IPS-20b (cell line): ENCODE measurements around the gene ANKS6.

Source experiments
- H3K27ac ChIP-seq: one replicate; pipeline ENCODE4 v1.5.1; 2013; ENCODE audit warnings: low read length
- H3K27me3 ChIP-seq: 2 replicates; pipeline ENCODE4 v1.6.1; 2013; ENCODE audit warnings: mild to moderate bottlenecking, low read length, inconsistent platforms; ENCODE audit not compliant: insufficient read depth
- H3K36me3 ChIP-seq: 2 replicates; pipeline ENCODE4 v1.6.1; 2013; ENCODE audit warnings: low read depth, mild to moderate bottlenecking, inconsistent platforms, low read length, moderate library complexity; ENCODE audit not compliant: insufficient read depth
- H3K4me1 ChIP-seq: 2 replicates; pipeline ENCODE4 v1.6.1; 2013; ENCODE audit warnings: mild to moderate bottlenecking, control low read depth, inconsistent platforms, low read length, moderate library complexity; ENCODE audit not compliant: insufficient read depth
- H3K4me3 ChIP-seq: 2 replicates; pipeline ENCODE4 v1.5.1; 2013; ENCODE audit warnings: mild to moderate bottlenecking, low read length, inconsistent platforms
- H3K9ac ChIP-seq: 2 replicates; pipeline ENCODE4 v1.6.1; 2013; ENCODE audit warnings: low read depth, mild to moderate bottlenecking, inconsistent platforms, low read length, moderate library complexity
- H3K9me3 ChIP-seq: 2 replicates; pipeline ENCODE4 v1.6.1; 2013; ENCODE audit warnings: mild to moderate bottlenecking, low read depth, low read length, inconsistent platforms; ENCODE audit not compliant: insufficient read depth

ANKS6 gene

DNA sequence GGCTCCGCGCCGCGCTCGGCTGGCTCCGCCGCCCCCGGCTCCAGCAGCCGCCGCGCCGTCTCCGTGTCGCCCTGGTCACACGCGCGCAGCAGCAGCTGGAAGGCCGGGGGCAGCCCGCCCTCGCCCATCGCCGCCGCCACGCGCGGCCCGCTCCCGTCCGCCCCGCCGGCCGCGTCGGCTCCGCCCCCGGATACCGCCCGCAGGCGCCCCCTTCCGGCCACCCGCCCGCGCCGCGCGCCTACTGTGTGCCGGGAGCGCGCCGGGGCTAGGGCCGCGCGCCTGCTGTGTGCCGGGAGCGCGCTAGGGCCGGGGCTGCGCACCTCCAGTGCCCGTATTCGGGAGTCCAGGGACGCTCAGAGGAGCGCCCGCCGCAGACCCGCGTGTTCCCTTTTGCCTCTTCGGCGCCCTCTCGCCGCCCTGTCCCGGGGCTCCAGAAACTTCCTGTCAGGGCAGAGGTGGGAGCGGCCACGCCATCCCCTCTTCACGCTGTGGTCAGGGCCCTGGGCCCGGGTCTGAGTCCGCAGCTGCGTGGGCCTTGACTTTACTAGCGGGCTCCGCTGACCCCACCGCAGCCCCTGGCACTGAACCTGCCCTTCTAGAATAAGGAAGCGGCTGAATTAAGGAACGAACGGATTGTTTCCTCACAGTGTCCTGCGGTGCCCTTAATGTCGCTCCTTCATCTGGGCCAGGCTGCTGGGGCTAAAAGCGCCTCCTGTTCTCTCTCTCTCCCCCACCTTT lies at the start of gene ANKS6:
Gene ANKS6 (minus strand): TSS at position 192 of the 738 bp plus-strand sequence. CDS start 64 bp downstream, at position 128.
- Histone ChIP-seq H3K27ac (no peak within 1 kb of the TSS), H3K9ac (peak within 1 kb of the TSS; percentile 70; the same call in 1 of the 2 replicates), H3K27me3 (peaks cover 10% of the 10 kb centered on the region), H3K4me3 (peak within 1 kb of the TSS; percentile 88), H3K9me3 (no peaks in the 10 kb centered on the region), H3K36me3 (no peaks in the 10 kb centered on the region), H3K4me1 (peaks cover 16% of the 10 kb centered on the region; the same call in 1 of the 2 replicates)

DNA sequence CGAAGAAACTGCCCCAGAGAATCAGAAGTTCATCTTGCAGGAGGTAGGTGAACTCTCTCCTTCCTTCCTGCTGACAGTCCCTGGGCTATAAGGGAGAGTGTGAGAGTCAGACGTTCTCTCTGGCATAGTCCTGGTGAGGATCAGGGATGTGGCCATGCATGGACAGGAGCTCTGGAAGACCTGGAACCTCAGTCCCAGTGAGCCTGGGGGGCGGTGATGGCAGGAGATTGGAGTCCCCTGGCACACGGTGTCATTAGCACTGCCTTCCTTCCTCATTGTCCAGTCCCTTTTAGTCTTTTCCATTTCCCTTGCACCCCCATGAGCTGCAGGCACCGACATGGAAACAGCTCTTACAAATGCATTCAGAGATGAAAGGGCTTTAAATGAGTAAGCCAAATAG lies 49.7 kb upstream of the ANKS6 start:
- Histone ChIP-seq H3K27me3 (no peaks in the 10 kb centered on the region), H3K9me3 (no peaks in the 10 kb centered on the region), H3K36me3 (peaks cover 11% of the 10 kb centered on the region; the same call in 1 of the 2 replicates), H3K27ac (no peak overlapping the region), H3K9ac (no peak overlapping the region), H3K4me1 (peaks cover 8% of the 10 kb centered on the region; the same call in 1 of the 2 replicates), H3K4me3 (no peak overlapping the region)

DNA sequence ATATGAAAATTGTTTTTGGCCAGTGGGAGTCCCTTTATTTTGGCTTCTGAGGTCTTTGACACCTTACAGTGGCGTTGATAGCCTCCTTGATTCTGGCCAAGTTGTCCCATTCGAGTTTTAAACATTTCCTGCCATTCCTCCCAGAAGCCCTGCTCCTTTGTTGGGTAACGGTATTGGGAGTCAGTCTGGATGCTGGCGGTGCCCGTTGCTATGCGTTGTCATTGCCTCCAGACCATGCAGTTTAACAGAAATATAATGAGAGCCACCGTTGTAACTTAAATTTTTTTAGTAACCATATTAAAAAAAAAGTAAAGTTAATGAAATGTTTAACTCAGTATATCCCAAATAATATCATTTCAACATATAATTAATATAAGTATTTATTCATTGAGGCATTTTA lies 46.2 kb upstream of the ANKS6 start:
- 0 out of 2 replicates have a peak, but pooled peaks cover 3% of the 10 kb centered on the region for H3K4me1 ChIP-seq
- no peak overlapping the region for H3K27ac ChIP-seq
- H3K9me3 ChIP-seq = no peaks in the 10 kb centered on the region
- H3K9ac ChIP-seq = no peak overlapping the region
- no peak overlapping the region for H3K4me3 ChIP-seq
- peaks cover 31% of the 10 kb centered on the region for H3K36me3 ChIP-seq
- H3K27me3 ChIP-seq = no peaks in the 10 kb centered on the region

DNA sequence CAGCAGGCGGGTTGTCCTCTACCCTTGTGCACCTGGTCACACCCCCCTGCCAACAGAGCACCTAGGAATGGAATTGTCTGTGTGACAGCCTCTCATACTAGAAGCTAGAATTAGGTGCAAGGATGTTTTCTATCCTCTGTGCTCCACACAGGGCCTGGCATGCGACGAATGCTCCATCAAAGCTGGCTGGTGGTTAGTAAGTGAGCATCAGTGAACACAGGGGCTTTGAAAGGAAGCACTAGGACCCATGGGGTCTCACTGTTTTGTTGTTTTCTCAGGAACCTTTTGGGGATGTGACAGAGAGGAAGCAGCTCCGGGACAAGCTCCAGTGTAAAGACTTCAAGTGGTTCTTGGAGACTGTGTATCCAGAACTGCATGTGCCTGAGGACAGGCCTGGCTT lies 43.4 kb upstream of the ANKS6 start:
- Histone ChIP-seq H3K27ac (no peak overlapping the region), H3K4me1 (0 out of 2 replicates have a peak, but pooled peaks cover 3% of the 10 kb centered on the region), H3K27me3 (no peaks in the 10 kb centered on the region), H3K4me3 (no peak overlapping the region), H3K36me3 (peaks cover 27% of the 10 kb centered on the region), H3K9ac (no peak overlapping the region), H3K9me3 (no peaks in the 10 kb centered on the region)

DNA sequence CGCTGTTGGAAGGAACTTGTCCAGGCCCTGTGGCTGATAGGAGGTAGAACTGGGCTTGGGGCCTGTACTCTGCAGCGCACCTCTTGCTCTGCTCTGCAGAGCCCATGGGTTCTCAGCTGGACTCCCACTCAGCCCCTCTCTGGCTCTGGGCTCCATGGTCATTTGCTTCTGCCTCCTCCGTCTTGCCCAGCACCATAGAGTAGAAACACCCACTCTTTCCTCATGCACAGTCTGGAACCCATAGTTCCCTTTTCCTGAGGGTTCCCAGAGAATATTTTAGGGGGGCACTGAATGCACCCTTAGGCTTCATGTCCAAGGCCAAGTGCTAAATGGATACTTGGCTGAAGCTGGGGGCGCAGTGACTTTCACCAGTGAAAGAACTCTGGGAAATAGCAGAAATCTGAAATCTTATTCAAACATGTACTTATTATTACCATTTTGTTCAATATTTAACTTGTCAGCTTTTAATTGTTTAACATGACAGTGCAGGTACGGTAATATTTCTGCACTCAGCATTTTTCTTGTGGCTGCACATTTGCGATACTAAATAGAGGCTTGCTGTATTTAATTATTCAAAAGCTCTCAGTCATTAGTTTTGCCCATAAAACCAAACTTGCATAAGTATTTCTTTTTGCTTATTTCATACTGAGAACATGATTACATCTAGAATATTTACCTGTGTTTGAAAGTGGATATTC lies 42.7 kb upstream of the ANKS6 start:
- Histone ChIP-seq H3K9me3 (no peaks in the 10 kb centered on the region), H3K4me1 (0 out of 2 replicates have a peak, but pooled peaks cover 3% of the 10 kb centered on the region), H3K27me3 (no peaks in the 10 kb centered on the region), H3K36me3 (peaks cover 27% of the 10 kb centered on the region), H3K4me3 (no peak overlapping the region), H3K27ac (no peak overlapping the region), H3K9ac (no peak overlapping the region)

DNA sequence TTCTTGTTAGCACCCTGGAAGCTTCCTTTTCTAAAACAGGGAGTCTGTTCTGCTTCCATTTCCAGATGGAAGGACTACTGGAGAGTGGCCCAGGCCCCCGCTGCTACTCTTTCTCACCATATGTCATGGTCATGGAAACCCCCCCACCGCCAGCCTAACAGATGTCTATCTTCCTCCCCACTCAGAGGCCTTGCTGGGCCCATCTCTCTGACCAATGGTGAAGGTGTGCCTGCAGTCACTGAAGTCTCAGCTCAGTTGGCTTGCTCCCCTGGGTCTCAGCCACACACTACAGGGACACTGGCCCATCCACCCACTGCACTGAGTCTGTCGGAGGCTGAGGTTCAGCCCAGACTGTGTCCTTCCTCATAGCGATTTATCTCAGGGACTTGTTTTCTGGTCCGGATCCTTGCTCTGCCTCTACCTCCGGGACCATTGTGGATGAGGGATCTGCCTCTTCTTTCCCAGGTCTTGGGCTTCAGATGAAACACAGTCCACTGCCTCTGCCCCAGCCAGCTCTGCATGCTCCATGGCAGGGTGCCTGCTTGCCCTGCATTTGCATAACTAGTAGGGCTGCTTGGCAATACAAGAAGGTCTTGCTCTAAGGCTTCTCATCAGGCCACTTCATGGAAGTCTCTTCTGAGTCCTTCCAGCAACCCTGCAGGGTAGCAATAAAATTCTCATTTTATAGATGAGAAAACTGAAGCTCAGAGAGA lies 42.0 kb upstream of the ANKS6 start:
- H3K36me3 ChIP-seq = peaks cover 27% of the 10 kb centered on the region
- H3K27me3 ChIP-seq = no peaks in the 10 kb centered on the region
- H3K4me3 ChIP-seq = no peak overlapping the region
- H3K4me1 ChIP-seq = 0 out of 2 replicates have a peak, but pooled peaks cover 3% of the 10 kb centered on the region
- H3K9me3 ChIP-seq = no peaks in the 10 kb centered on the region
- no peak overlapping the region for H3K9ac ChIP-seq
- no peak overlapping the region for H3K27ac ChIP-seq

DNA sequence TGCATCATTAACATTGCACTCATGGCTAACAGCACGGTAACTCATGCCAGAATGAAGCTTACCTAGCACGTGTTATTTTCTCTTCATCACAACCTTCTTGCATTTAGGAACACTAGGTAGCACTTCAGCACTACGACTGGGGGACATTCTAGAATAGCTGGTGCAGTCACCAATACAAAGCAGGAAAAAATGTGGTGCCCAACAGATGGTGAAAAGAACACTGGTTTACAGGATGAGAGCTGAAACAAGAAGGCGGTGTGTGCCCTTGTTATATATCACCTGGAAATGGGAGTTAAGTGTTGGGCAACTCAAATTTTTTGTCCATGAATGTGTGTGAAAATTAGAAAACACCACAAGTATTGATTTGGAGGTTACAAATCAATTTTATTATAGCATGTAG lies 41.2 kb upstream of the ANKS6 start:
- no peaks in the 10 kb centered on the region for H3K27me3 ChIP-seq
- no peak overlapping the region for H3K4me3 ChIP-seq
- H3K27ac ChIP-seq = no peak overlapping the region
- peaks cover 27% of the 10 kb centered on the region for H3K36me3 ChIP-seq
- H3K4me1 ChIP-seq = 0 out of 2 replicates have a peak, but pooled peaks cover 3% of the 10 kb centered on the region
- no peak overlapping the region for H3K9ac ChIP-seq
- H3K9me3 ChIP-seq = no peaks in the 10 kb centered on the region

DNA sequence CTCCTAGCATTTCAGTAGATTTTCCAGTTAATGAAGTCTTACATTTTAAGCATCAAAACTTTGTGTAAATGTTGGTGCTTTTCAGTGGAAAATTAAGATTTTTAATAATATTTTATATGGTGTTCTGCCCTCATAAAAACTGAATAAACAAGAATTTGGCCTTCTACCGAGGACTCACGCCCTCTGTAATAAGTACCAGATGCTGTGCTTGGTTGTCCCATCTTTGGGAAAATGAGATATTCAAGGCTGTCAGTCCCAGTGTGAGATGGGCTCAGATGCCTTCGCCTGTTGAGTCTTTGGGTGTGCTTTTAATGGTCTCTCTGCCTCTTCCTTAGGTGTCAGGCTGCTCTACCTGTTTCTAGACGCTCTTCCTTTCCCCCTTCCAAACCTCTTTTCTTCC lies 39.9 kb upstream of the ANKS6 start:
- Histone ChIP-seq H3K9me3 (no peaks in the 10 kb centered on the region), H3K27ac (no peak overlapping the region), H3K4me1 (0 out of 2 replicates have a peak, but pooled peaks cover 3% of the 10 kb centered on the region), H3K9ac (no peak overlapping the region), H3K27me3 (no peaks in the 10 kb centered on the region), H3K4me3 (no peak overlapping the region), H3K36me3 (peaks cover 26% of the 10 kb centered on the region)

DNA sequence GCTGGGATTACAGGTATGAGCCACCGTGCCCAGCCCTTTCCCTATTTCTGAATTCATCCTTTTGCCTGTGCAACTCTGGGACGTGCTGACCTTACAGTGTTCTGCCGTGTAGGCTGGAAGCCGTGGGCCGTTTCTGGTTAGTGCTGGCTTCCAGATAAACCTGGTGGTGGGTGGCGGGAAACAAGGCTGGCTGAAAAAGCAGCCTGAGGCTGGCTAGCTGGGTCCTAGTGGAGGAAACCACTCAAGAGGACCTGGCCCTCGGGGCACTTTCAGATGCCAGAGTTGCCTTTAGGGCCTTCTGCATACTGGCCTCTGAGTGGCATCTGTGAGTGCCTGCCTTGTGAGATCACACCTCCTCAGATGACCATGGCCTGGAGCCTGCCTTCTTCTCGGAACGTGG lies 38.0 kb upstream of the ANKS6 start:
- H3K27ac ChIP-seq = no peak overlapping the region
- no peak overlapping the region for H3K9ac ChIP-seq
- H3K9me3 ChIP-seq = no peaks in the 10 kb centered on the region
- H3K4me3 ChIP-seq = no peak overlapping the region
- H3K4me1 ChIP-seq = 0 out of 2 replicates have a peak, but pooled peaks cover 3% of the 10 kb centered on the region
- peaks cover 19% of the 10 kb centered on the region for H3K36me3 ChIP-seq
- no peaks in the 10 kb centered on the region for H3K27me3 ChIP-seq

DNA sequence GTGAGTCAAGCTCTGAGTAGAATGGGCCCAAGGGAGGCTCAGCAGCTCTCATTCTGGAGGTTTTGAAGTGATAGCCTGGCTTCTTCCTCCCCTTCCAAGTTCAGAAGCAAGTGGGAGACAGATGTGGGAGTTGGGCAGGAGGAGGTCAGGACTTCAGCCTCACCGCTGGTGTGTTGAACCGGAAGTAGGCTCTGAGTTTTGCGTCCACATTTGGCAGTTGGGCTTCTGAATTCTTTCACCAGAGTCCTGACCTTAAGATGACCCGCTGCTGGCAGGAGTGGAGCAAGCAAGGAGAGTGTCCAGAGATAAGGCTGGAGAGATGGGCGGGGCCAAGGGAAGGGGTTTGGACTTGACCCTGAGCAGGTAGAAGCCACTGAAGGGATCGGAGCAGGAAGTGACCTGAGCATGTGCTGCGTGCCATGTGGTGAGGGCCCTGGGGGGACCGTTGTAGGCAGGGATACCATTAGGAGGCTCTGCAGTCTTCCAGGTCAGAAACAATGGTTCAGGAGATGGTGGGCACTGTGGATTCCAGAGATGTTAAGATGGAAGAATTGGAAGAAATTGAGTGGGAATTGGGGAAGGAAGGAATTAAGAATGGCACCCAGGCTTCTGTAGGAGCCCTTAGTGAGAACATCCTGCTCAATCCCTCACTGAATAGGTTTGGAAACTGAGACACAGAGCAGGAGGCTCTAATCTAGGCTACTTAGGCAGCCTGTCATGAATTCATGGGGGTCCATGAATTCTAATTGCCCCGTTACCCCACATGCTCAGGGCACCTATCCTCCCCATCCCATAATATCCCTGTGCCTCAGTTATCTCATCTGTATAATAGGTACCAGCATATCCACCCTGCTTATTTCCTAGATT lies 37.0 kb upstream of the ANKS6 start:
- no peak overlapping the region for H3K27ac ChIP-seq
- H3K9me3 ChIP-seq = no peaks in the 10 kb centered on the region
- H3K27me3 ChIP-seq = no peaks in the 10 kb centered on the region
- no peak overlapping the region for H3K4me3 ChIP-seq
- H3K36me3 ChIP-seq = peaks cover 10% of the 10 kb centered on the region
- no peak overlapping the region for H3K9ac ChIP-seq
- 0 out of 2 replicates have a peak, but pooled peaks cover 1% of the 10 kb centered on the region for H3K4me1 ChIP-seq

DNA sequence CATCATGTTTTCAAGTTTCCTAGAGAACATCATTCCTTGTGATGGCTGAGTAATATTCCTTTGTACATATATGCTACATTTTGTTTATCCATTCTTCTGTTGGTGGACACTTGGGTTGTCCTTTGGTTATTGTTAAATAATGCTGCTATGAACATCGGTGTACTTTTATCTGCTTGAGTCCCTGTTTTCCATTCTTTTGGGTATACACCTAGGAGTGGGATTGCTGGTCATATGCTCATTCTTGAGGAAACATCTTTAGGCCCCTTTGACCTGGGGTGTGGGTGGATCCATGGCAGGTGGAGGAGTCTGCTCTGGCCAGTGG lies 36.4 kb upstream of the ANKS6 start:
- no peak overlapping the region for H3K9ac ChIP-seq
- H3K9me3 ChIP-seq = no peaks in the 10 kb centered on the region
- H3K27ac ChIP-seq = no peak overlapping the region
- no peaks in the 10 kb centered on the region for H3K4me1 ChIP-seq
- H3K4me3 ChIP-seq = no peak overlapping the region
- no peaks in the 10 kb centered on the region for H3K27me3 ChIP-seq
- H3K36me3 ChIP-seq = peaks cover 7% of the 10 kb centered on the region
